Right cardiac atrium (tissue), 5 donors: ENCODE data around the gene OSBPL10. TPM values are rescaled to one million over a fixed set of nuclear protein-coding genes. Genes with fewer than 3 reads are reported as not detected.

Experiments used
- ATAC-seq, 2 donors: fragments of 200-7000 bp; cut with Tn5 transposase; one replicate each; pipeline versions ENCODE4 v1.8.0 to v1.9.1; 2020; ENCODE audit warnings: moderate library complexity in 2 of 2, mild to moderate bottlenecking in 1 of 2
- DNase-seq, 3 donors: peaks; one replicate each; pipeline ENCODE4 v3.0.0-alpha.2; 2020
- H3K27ac ChIP-seq: one replicate; pipeline ENCODE4 v1.5.1; 2013; ENCODE audit warnings: mild to moderate bottlenecking, low read length, control low read depth, moderate library complexity
- H3K27me3 ChIP-seq: one replicate; pipeline ENCODE4 v1.6.1; 2013; ENCODE audit not compliant: control insufficient read depth, insufficient read depth
- H3K4me1 ChIP-seq: one replicate; pipeline ENCODE4 v1.6.1; 2013; ENCODE audit warnings: low read length; ENCODE audit not compliant: control insufficient read depth, insufficient read depth
- H3K4me3 ChIP-seq: one replicate; pipeline ENCODE4 v1.5.1; 2013; ENCODE audit warnings: low read length, control low read depth
- H3K9me3 ChIP-seq: one replicate; pipeline ENCODE4 v1.6.1; 2013; ENCODE audit warnings: low read length; ENCODE audit not compliant: control insufficient read depth
- WGBS: extraction: QIAGEN DNeasy Blood & Tissue Kit; methylation state at CpG from one replicate; pipeline ENCODE4 v1.1.7; 2013; 5-methylcytosine and 5-hydroxymethylcytosine counted together
- intact Hi-C, 4 donors: fragments of 100-400 bp; cut with DNase I; formaldehyde crosslinking; loops; one replicate each; pipeline versions ENCODE4 v1.11.0 to v1.14.0; 2022 to 2023
- polyA plus RNA-seq: library from polyadenylated mRNA; stranded (reverse); fragments of 200-250 nt; gene quantifications from one replicate; pipeline ENCODE4 v1.2.3, GENCODE V29; 2013
- total RNA-seq, 4 donors: library from RNA; stranded (reverse); fragmentation: NEBNext Ultra II Directional; extraction: Animal tissue kit (Norgen Biotek cat#: 25700); gene quantifications; one replicate each; pipeline ENCODE4 v1.2.1, GENCODE V29; 2021
- donor health status: healthy with polysubstance abuse.
- donor health status: DM: no; HTN: yes; CAD: no.
- donor health status: DM: no; HTN: no; CAD: no.
- donor health status: DM: no; HTN: yes; CAD: no; lungs with severe emphysema.
- donor health status: DM: yes; HTN: yes; CAD: no.

OSBPL10 gene
- total and polyA plus RNA-seq, 5 donors: 2.2 to 5.9 (median 4.9) TPM

DNA sequence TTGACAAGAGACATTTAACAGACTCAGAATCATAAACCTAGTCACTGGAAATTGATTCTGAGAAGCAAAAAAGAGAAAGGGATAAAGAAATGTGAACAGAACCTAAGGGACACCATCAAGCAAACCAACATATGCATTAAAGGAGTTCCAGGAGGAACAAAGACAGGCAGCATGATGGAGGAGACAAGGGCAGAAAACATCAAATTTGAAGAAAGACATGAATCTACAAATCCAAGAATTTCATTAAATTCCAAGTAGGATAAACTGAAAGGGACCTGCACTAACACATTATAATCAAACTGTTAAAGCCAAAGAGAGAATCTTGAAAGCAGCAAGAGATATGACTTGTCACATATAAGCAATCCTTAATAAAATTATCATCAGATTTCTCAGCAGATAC lies 326.1 kb downstream of the OSBPL10 start:
- no peaks in the 10 kb centered on the region for H3K27me3 ChIP-seq
- H3K4me3 ChIP-seq: no peak overlapping the region
- no peaks in the 10 kb centered on the region for H3K4me1 ChIP-seq
- ATAC-seq (no peak), DNase-seq (no peak)
- intact Hi-C loops: no loop called here
- H3K9me3 ChIP-seq: no peaks in the 10 kb centered on the region
- H3K27ac ChIP-seq: no peak overlapping the region

DNA sequence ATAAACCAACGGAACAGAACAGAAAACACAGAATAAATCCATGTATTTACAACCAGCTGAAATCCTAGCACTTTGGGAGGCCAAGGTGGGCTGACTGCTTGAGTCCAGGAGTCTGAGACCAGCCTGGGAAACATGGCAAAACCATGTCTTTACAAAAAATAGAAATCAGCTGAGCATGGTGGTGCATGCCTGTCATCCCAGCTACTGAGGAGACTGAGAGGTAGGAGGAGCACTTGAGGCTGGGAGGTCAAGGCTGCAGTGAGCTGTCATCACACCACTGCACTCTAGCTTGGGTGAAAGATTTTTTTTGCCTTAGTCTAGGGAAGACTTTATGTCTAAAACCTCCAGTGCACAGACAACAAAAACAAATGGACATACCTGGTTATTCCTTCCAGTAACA lies 327.6 kb downstream of the OSBPL10 start:
- DNase-seq (no peak), ATAC-seq (no peak)
- Histone ChIP-seq H3K4me1 (no peaks in the 10 kb centered on the region), H3K9me3 (no peaks in the 10 kb centered on the region), H3K27me3 (no peaks in the 10 kb centered on the region), H3K27ac (no peak overlapping the region), H3K4me3 (no peak overlapping the region)
- 91% methylated on average over 1 of the region's 1 CpG for WGBS
- intact Hi-C loops: no loop called here

GRCh38 chr3:31652296-31652695 lies 328.8 kb downstream of the OSBPL10 start:
- Histone ChIP-seq H3K27ac (no peak overlapping the region), H3K9me3 (no peaks in the 10 kb centered on the region), H3K4me3 (no peak overlapping the region), H3K4me1 (no peaks in the 10 kb centered on the region), H3K27me3 (no peaks in the 10 kb centered on the region)
- DNase-seq (no peak), ATAC-seq (no peak)
- intact Hi-C loops: no loop called here

GRCh38 chr3:31648286-31648968 lies 332.6 kb downstream of the OSBPL10 start:
- no peak overlapping the region for H3K27ac ChIP-seq
- no peaks in the 10 kb centered on the region for H3K4me1 ChIP-seq
- DNase-seq (no peak), ATAC-seq (peak in 1 of 2 donors; percentile 37)
- H3K9me3 ChIP-seq: no peaks in the 10 kb centered on the region
- H3K4me3 ChIP-seq: no peak overlapping the region
- 96% methylated on average over 4 of the region's 4 CpGs for WGBS
- no peaks in the 10 kb centered on the region for H3K27me3 ChIP-seq
- intact Hi-C loops: no loop called here

DNA sequence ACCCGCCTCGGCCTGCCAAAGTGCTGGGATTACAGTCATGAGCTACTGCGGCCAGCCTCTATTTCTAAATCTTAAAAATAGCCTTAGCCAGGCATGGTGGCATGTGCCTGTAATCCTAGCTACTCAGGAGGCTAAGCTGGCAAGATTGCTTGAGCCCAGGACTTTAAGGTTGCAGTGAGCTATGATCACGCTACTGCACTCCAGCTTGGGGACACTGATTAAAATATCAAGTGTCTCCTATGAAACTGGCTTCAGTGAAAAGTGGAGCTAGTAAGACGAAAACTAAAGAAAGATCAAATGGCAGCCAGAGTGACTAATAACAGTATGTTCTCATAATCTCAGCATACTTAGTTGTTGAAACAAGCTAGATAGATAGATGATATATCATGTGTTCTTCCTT lies 335.8 kb downstream of the OSBPL10 start:
- no peak for DNase-seq
- WGBS: 83% methylated on average over 5 of the region's 5 CpGs
- Histone ChIP-seq H3K4me1 (no peaks in the 10 kb centered on the region), H3K9me3 (no peaks in the 10 kb centered on the region), H3K4me3 (no peak overlapping the region), H3K27ac (no peak overlapping the region), H3K27me3 (no peaks in the 10 kb centered on the region)
- intact Hi-C loops: no loop called here
- no peak for ATAC-seq

DNA sequence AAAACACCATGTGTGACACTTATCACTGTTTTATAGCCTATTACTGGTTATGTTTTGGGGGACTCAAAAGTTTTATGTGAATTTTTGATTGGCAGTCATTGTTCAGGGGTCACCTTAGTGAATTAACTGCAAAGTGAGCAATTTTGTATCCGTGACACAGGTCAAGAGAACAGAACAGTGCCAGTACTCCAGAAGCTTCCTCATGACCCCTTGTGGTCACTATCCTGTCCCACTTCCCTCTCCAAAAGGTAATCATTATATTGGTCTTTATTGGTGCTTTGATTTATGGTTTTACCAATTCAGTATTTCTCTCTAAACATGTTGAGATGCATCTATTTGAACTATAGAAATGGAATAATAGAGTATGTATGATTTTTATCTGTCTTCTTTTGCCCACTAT lies 341.2 kb downstream of the OSBPL10 start:
- Histone ChIP-seq H3K27me3 (no peaks in the 10 kb centered on the region), H3K4me1 (no peaks in the 10 kb centered on the region), H3K9me3 (no peaks in the 10 kb centered on the region), H3K4me3 (no peak overlapping the region), H3K27ac (no peak overlapping the region)
- ATAC-seq (no peak), DNase-seq (no peak)
- intact Hi-C loops: no loop called here
- 97% methylated on average over 1 of the region's 1 CpG for WGBS

DNA sequence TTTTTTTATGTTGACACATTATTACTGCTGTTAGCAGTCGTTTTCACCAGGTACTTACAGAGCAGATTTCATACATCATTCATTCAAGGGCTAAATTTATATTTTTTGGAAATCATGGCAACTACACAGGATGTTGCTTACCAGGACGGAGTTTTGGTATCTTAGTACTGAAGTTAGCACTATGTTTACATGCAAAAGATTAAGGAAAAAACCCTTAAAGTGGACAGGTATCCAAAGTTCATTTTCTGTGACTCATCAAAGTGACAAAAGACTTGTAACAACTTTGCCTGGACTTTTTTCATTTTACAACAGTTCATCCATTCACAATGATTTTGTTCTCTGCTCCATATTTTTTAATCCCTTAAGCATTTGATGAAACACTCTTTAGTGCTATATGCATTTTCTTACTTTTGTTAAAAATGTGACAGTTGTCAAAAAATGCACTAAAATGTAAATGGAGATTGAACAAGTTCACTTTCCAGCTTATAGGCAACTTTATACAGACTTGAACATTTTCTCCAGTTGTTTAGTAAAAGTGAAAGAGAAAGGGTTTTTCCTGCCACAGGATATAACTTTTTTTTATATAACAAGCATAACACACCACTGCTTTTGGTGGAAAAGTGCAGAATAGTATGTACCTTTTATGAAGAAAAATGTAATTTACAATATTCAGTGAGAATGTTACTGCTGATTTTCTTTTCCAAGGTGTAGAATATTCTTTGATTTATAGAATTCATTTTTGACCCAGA lies 344.2 kb downstream of the OSBPL10 start:
- Histone ChIP-seq H3K27me3 (no peaks in the 10 kb centered on the region), H3K4me3 (peak overlapping the region; percentile 20), H3K9me3 (no peaks in the 10 kb centered on the region), H3K27ac (no peak overlapping the region), H3K4me1 (no peaks in the 10 kb centered on the region)
- intact Hi-C loops: no loop called here
- ATAC-seq (no peak), DNase-seq (no peak)
- 54% methylated on average over 2 of the region's 2 CpGs for WGBS

GRCh38 chr3:31636049-31636448 lies 345.0 kb downstream of the OSBPL10 start:
- H3K27ac ChIP-seq: no peak overlapping the region
- H3K4me3 ChIP-seq: no peak overlapping the region
- no peaks in the 10 kb centered on the region for H3K4me1 ChIP-seq
- no peaks in the 10 kb centered on the region for H3K27me3 ChIP-seq
- intact Hi-C loops: no loop called here
- ATAC-seq (no peak), DNase-seq (no peak)
- WGBS: 81% methylated on average over 4 of the region's 4 CpGs
- no peaks in the 10 kb centered on the region for H3K9me3 ChIP-seq

DNA sequence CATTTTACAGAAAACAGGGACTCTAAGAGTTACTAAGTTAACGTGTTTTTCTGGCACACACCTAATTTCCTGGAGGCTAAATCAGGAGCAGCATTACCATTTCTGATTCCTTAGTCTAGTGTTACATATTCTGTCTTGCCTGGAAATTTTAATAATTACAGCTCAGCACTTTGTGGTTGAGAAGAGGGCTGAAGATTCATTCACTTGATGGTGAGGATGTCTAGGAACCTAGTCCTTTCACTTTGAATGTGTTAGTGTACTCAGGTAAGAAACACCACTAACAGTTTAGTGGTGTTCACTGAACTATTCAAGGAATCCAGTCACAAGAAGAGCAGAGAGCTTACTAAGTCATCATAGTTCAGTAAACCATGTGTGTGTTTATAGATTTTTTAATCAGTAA lies 345.5 kb downstream of the OSBPL10 start:
- DNase-seq (no peak), ATAC-seq (no peak)
- Histone ChIP-seq H3K4me3 (no peak overlapping the region), H3K4me1 (no peaks in the 10 kb centered on the region), H3K9me3 (no peaks in the 10 kb centered on the region), H3K27me3 (no peaks in the 10 kb centered on the region), H3K27ac (no peak overlapping the region)
- intact Hi-C loops: no loop called here
- 25% methylated on average over 1 of the region's 1 CpG for WGBS

GRCh38 chr3:31634476-31634875 lies 346.6 kb downstream of the OSBPL10 start:
- Histone ChIP-seq H3K27ac (no peak overlapping the region), H3K27me3 (no peaks in the 10 kb centered on the region), H3K4me3 (no peak overlapping the region), H3K4me1 (no peaks in the 10 kb centered on the region), H3K9me3 (no peaks in the 10 kb centered on the region)
- intact Hi-C loops: no loop called here
- 89% methylated on average over 2 of the region's 2 CpGs for WGBS
- ATAC-seq (no peak), DNase-seq (no peak)

DNA sequence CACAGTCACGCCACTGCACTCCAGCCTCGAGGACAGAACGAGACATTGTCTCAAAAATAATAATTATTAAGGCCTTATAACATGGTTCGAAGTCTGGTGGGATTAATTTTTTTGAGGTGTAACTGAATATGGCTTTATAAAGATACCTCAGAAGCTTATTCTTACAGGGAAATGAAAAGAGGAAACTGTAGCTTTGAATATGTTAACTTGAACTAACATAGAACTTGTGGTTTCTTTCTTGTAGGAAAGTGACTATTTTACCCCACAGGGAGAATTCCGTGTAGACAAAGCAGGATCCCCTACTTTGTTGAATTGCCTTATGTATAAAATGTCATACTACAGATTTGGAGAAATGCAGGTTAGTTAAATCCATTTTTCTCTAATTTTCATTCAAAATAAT lies 352.0 kb downstream of the OSBPL10 start:
- intact Hi-C loops: no loop called here
- no peak for DNase-seq
- no peaks in the 10 kb centered on the region for H3K27me3 ChIP-seq
- no peak for ATAC-seq
- H3K4me1 ChIP-seq: no peaks in the 10 kb centered on the region
- H3K9me3 ChIP-seq: no peaks in the 10 kb centered on the region
- WGBS: 89% methylated on average over 5 of the region's 5 CpGs
- no peak overlapping the region for H3K4me3 ChIP-seq
- H3K27ac ChIP-seq: no peak overlapping the region
